ENCODE results near the gene HIPK4. TPM values are rescaled to one million over a fixed set of nuclear protein-coding genes. Genes with fewer than 3 reads are reported as not detected.

Gene HIPK4
- polyA plus RNA-seq, 1 experiment = 0.09 TPM

- TF ChIP-seq, protein P1, sequence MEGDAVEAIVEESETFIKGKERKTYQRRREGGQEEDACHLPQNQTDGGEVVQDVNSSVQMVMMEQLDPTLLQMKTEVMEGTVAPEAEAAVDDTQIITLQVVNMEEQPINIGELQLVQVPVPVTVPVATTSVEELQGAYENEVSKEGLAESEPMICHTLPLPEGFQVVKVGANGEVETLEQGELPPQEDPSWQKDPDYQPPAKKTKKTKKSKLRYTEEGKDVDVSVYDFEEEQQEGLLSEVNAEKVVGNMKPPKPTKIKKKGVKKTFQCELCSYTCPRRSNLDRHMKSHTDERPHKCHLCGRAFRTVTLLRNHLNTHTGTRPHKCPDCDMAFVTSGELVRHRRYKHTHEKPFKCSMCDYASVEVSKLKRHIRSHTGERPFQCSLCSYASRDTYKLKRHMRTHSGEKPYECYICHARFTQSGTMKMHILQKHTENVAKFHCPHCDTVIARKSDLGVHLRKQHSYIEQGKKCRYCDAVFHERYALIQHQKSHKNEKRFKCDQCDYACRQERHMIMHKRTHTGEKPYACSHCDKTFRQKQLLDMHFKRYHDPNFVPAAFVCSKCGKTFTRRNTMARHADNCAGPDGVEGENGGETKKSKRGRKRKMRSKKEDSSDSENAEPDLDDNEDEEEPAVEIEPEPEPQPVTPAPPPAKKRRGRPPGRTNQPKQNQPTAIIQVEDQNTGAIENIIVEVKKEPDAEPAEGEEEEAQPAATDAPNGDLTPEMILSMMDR (IDR thresholded peaks at IDR 0.05; ENCODE audit: low read depth, low read length) = no peak
- H3K27me3 ChIP-seq (ENCODE audit: control insufficient read depth, insufficient read depth, low read length) = no peaks in the 10 kb centered on the region
- CTCF ChIA-PET = interaction anchor here (0.6 to 2.3 kb wide), 34 partner anchors 10 to 1755 kb away, joined by 3 to 35 read pairs (median 4); partner anchors contain the start of genes BLVRB, C19orf47, LTBP4 and SERTAD3
- H3K27ac ChIP-seq (ENCODE audit: low read depth, low read length) = peak overlapping the region; percentile 95
- peak overlapping the region; percentile 71 for H3K4me3 ChIP-seq (ENCODE audit: low read depth, low read length)
- POLR2A ChIA-PET = interaction anchor here (0.6 to 1.7 kb wide), 16 partner anchors 9 to 843 kb away, joined by 3 to 30 read pairs (median 4); partner anchors contain the start of genes BLVRB, C19orf47, HNRNPUL1 and PLD3
- DNase-seq (ENCODE audit: low read depth, low spot score) = no peak
- peaks cover 3% of the 10 kb centered on the region; the same call in 1 of the 2 replicates for H3K9me3 ChIP-seq (ENCODE audit: control insufficient read depth, insufficient read depth, low read length)
These were observed 30.4 kb upstream of the HIPK4 start for GRCh38 chr19:40420451-40420765.

DNA sequence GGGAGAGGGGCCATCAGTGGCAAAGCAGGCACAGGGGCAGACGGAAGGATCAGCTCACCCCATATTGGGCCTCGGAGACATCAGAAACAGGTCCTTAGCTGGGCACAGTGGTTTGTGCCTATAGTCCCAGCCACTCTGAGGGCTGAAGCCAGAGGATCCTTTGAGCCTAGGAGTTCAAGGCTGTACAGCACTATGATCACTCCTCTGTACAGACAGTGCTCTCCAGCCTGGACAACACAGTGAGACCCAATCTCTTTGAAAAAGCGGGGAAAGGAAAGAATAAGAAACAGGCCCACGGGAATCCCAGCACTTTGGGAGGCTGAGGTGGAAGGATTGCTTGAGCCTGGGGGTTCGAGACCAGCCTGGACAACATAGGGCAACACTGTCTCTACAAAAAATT, 29.8 kb upstream of the HIPK4 start:
- TF ChIP-seq, protein P1 (IDR thresholded peaks at IDR 0.05; ENCODE audit: low read depth, low read length) = no peak
- Histone ChIP-seq H3K4me3 (ENCODE audit: low read depth, low read length) (no peak overlapping the region), H3K27me3 (ENCODE audit: control insufficient read depth, insufficient read depth, low read length) (no peaks in the 10 kb centered on the region), H3K9me3 (ENCODE audit: control insufficient read depth, insufficient read depth, low read length) (peaks cover 3% of the 10 kb centered on the region; the same call in 1 of the 2 replicates), H3K27ac (ENCODE audit: low read depth, low read length) (no peak overlapping the region)
- no peak for DNase-seq (ENCODE audit: low read depth, low spot score)
- ChIA-PET POLR2A (no interaction called here), CTCF (interaction anchor here (0.6 to 2.3 kb wide), 26 partner anchors 9 to 578 kb away, joined by 3 to 35 read pairs (median 4); partner anchors contain the start of genes BLVRB, SERTAD3 and SPTBN4)

GRCh38 chr19:40419066-40419612, 29.2 kb upstream of the HIPK4 start:
- ChIA-PET POLR2A (no interaction called here), CTCF (interaction anchor here (1.2 to 2.2 kb wide), 2 partner anchors 102 to 114 kb away, joined by 4 to 8 read pairs; no protein-coding TSS in a partner anchor)
- Histone ChIP-seq H3K27ac (ENCODE audit: low read depth, low read length) (no peak overlapping the region), H3K9me3 (ENCODE audit: control insufficient read depth, insufficient read depth, low read length) (peaks cover 3% of the 10 kb centered on the region; the same call in 1 of the 2 replicates), H3K27me3 (ENCODE audit: control insufficient read depth, insufficient read depth, low read length) (no peaks in the 10 kb centered on the region), H3K4me3 (ENCODE audit: low read depth, low read length) (no peak overlapping the region)
- TF ChIP-seq, protein P1 (IDR thresholded peaks at IDR 0.05; ENCODE audit: low read depth, low read length) = no peak
- DNase-seq (ENCODE audit: low read depth, low spot score) = no peak

DNA sequence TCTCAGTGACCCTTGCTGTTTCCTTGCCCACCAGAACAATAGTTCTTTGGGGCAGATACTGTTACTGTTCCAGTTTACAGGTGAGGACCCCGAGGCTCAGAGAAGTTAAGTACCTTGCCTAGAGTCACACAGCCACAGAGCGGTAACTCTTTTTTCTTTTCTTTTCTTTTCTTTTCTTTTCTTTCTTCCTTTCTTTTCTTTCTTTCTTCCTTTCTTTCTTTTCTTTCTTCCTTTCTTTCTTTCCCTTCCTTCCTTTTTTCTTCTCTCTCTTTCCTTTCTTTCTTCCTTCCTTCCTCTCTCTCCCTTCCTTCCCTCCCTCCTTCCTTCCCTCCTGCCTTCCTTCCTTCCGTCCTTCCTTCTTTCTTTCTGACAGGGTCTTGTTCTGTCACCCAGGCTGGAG, 28.1 kb upstream of the HIPK4 start:
- ChIA-PET CTCF (interaction anchor here (0.6 to 0.8 kb wide), 2 partner anchors 21 to 113 kb away, joined by 3 read pairs; no protein-coding TSS in a partner anchor), POLR2A (interaction anchor here (0.6 kb wide), 1 partner anchor 125 kb away, joined by 3 read pairs; no protein-coding TSS in a partner anchor)
- Histone ChIP-seq H3K27me3 (ENCODE audit: control insufficient read depth, insufficient read depth, low read length) (no peaks in the 10 kb centered on the region), H3K4me3 (ENCODE audit: low read depth, low read length) (no peak overlapping the region), H3K27ac (ENCODE audit: low read depth, low read length) (no peak overlapping the region), H3K9me3 (ENCODE audit: control insufficient read depth, insufficient read depth, low read length) (peaks cover 3% of the 10 kb centered on the region; the same call in 1 of the 2 replicates)
- TF ChIP-seq, protein P1 (IDR thresholded peaks at IDR 0.05; ENCODE audit: low read depth, low read length) = no peak
- DNase-seq (ENCODE audit: low read depth, low spot score) = no peak

GRCh38 chr19:40417643-40417981, 27.6 kb upstream of the HIPK4 start:
- TF ChIP-seq, protein P1 (IDR thresholded peaks at IDR 0.05; ENCODE audit: low read depth, low read length) = no peak
- peaks cover 3% of the 10 kb centered on the region; the same call in 1 of the 2 replicates for H3K9me3 ChIP-seq (ENCODE audit: control insufficient read depth, insufficient read depth, low read length)
- H3K27me3 ChIP-seq (ENCODE audit: control insufficient read depth, insufficient read depth, low read length) = no peaks in the 10 kb centered on the region
- H3K4me3 ChIP-seq (ENCODE audit: low read depth, low read length) = no peak overlapping the region
- CTCF ChIA-PET = interaction anchor here (0.6 to 0.8 kb wide), 2 partner anchors 21 to 112 kb away, joined by 3 read pairs; no protein-coding TSS in a partner anchor
- H3K27ac ChIP-seq (ENCODE audit: low read depth, low read length) = no peak overlapping the region
- no peak for DNase-seq (ENCODE audit: low read depth, low spot score)
- POLR2A ChIA-PET = interaction anchor here (0.6 to 0.8 kb wide), 2 partner anchors 8 to 124 kb away, joined by 3 to 6 read pairs; partner anchors contain the start of gene SERTAD1

Data from AG04450 (cell line).